ENCODE data around the gene RNF213. TPM values are rescaled to one million over a fixed set of nuclear protein-coding genes. Genes with fewer than 3 reads are reported as not detected.

RNF213 gene
- total RNA-seq, 1 experiment from 2014 or later = 70.5 TPM

DNA sequence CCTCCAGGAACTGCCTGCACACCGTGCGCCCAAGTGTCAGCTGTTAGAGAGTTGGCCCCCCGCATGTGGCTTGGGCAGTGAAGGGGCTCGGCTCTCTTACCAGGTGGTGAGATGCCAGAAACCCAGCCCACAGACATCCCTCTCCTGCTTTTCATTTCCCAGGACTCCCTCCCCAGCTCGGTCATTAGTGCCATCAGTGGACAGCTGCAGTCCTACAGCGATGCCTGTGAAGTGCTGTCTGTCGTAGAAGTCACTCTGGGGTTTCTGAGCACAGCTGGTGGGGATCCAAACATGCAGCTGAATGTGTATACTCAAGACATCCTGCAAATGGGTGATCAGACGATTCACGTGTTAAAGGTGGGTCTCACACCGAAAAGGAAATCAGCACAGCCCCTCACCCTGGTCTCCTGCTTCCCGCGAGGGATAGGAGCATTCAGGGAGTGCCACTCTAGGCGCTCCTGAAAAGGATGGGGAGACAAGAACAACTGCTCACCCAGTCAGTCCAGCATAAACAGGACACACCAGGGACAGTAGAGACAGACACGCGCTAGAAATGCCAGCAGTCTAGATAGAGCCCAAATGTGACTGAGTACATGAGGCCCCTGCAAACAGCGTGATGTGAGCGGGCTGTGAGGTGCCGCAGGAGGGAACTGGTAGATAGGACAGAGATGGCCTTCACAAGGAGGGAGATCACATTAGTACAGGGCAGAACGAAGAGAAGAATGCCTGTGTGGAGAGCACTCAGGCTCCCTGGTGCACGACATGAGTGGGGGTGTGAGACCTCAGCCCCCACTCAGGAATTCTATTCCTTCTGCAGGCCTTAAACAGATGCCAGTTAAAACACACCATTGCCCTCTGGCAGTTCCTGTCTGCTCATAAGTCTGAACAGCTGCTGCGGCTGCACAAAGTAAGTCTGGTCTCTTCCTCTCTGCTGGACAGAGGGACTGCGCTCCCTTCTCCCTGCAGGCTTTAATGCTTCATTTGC, 128.7 kb downstream of the RNF213 start:
- ATAC-seq = no peak
- H3K27ac Mint-ChIP-seq = no peak overlapping the region; the same call in 1 of the 2 replicates

More for the DNA sequence above, 128.7 kb downstream of the RNF213 start:
- H3K4me3 Mint-ChIP-seq = no peak overlapping the region
- no peaks in the 10 kb centered on the region for H3K27me3 Mint-ChIP-seq (ENCODE audit: low read depth)
- DNase-seq (ENCODE audit: low spot score) = no peak
- POLR2A ChIA-PET = no interaction called here
- no peak for TF ChIP-seq FOXJ3 (CRISPR knock-in tag; IDR thresholded peaks at IDR 0.05; ENCODE audit: borderline replicate concordance)
- TF ChIP-seq, protein P1, sequence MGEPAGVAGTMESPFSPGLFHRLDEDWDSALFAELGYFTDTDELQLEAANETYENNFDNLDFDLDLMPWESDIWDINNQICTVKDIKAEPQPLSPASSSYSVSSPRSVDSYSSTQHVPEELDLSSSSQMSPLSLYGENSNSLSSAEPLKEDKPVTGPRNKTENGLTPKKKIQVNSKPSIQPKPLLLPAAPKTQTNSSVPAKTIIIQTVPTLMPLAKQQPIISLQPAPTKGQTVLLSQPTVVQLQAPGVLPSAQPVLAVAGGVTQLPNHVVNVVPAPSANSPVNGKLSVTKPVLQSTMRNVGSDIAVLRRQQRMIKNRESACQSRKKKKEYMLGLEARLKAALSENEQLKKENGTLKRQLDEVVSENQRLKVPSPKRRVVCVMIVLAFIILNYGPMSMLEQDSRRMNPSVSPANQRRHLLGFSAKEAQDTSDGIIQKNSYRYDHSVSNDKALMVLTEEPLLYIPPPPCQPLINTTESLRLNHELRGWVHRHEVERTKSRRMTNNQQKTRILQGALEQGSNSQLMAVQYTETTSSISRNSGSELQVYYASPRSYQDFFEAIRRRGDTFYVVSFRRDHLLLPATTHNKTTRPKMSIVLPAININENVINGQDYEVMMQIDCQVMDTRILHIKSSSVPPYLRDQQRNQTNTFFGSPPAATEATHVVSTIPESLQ (CRISPR knock-in tag; IDR thresholded peaks at IDR 0.05) = no peak
- no peak for TF ChIP-seq MYBL2 (CRISPR knock-in tag; IDR thresholded peaks at IDR 0.05)
- no peak for TF ChIP-seq FOXK1 (CRISPR knock-in tag; IDR thresholded peaks at IDR 0.05)
- no peak for TF ChIP-seq PRRX2 (CRISPR knock-in tag; IDR thresholded peaks at IDR 0.05)
- TF ChIP-seq, protein P2, sequence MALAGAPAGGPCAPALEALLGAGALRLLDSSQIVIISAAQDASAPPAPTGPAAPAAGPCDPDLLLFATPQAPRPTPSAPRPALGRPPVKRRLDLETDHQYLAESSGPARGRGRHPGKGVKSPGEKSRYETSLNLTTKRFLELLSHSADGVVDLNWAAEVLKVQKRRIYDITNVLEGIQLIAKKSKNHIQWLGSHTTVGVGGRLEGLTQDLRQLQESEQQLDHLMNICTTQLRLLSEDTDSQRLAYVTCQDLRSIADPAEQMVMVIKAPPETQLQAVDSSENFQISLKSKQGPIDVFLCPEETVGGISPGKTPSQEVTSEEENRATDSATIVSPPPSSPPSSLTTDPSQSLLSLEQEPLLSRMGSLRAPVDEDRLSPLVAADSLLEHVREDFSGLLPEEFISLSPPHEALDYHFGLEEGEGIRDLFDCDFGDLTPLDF (CRISPR knock-in tag; IDR thresholded peaks at IDR 0.05) = no peak
- no peak for TF ChIP-seq ESRRA (CRISPR knock-in tag; IDR thresholded peaks at IDR 0.05; ENCODE audit: borderline replicate concordance)
- no peak for TF ChIP-seq GABPB1 (CRISPR knock-in tag; IDR thresholded peaks at IDR 0.05)
- TF ChIP-seq, protein P3, sequence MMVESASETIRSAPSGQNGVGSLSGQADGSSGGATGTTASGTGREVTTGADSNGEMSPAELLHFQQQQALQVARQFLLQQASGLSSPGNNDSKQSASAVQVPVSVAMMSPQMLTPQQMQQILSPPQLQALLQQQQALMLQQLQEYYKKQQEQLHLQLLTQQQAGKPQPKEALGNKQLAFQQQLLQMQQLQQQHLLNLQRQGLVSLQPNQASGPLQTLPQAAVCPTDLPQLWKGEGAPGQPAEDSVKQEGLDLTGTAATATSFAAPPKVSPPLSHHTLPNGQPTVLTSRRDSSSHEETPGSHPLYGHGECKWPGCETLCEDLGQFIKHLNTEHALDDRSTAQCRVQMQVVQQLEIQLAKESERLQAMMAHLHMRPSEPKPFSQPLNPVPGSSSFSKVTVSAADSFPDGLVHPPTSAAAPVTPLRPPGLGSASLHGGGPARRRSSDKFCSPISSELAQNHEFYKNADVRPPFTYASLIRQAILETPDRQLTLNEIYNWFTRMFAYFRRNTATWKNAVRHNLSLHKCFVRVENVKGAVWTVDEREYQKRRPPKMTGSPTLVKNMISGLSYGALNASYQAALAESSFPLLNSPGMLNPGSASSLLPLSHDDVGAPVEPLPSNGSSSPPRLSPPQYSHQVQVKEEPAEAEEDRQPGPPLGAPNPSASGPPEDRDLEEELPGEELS (CRISPR knock-in tag; IDR thresholded peaks at IDR 0.05) = no peak
- TF ChIP-seq, protein P4, sequence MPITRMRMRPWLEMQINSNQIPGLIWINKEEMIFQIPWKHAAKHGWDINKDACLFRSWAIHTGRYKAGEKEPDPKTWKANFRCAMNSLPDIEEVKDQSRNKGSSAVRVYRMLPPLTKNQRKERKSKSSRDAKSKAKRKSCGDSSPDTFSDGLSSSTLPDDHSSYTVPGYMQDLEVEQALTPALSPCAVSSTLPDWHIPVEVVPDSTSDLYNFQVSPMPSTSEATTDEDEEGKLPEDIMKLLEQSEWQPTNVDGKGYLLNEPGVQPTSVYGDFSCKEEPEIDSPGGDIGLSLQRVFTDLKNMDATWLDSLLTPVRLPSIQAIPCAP (CRISPR knock-in tag; IDR thresholded peaks at IDR 0.05) = no peak
- TF ChIP-seq, protein P5, sequence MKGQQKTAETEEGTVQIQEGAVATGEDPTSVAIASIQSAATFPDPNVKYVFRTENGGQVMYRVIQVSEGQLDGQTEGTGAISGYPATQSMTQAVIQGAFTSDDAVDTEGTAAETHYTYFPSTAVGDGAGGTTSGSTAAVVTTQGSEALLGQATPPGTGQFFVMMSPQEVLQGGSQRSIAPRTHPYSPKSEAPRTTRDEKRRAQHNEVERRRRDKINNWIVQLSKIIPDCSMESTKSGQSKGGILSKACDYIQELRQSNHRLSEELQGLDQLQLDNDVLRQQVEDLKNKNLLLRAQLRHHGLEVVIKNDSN (CRISPR knock-in tag; IDR thresholded peaks at IDR 0.05) = no peak
- no peak for TF ChIP-seq ETV6 (CRISPR knock-in tag; IDR thresholded peaks at IDR 0.05)
- TF ChIP-seq ZNF416 (CRISPR knock-in tag; IDR thresholded peaks at IDR 0.05) = no peak
- TF ChIP-seq, protein P6, sequence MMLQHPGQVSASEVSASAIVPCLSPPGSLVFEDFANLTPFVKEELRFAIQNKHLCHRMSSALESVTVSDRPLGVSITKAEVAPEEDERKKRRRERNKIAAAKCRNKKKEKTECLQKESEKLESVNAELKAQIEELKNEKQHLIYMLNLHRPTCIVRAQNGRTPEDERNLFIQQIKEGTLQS (CRISPR knock-in tag; conservative IDR thresholded peaks at IDR 0.05) = no peak
- no peak for TF ChIP-seq JUN (CRISPR knock-in tag; IDR thresholded peaks at IDR 0.05)
- no peak for TF ChIP-seq ZNF138 (CRISPR knock-in tag; conservative IDR thresholded peaks at IDR 0.05)
- no peak for TF ChIP-seq TP53 (CRISPR knock-in tag; IDR thresholded peaks at IDR 0.05)
- TF ChIP-seq NR2C2 (CRISPR knock-in tag; IDR thresholded peaks at IDR 0.05) = no peak
- TF ChIP-seq, protein P7, sequence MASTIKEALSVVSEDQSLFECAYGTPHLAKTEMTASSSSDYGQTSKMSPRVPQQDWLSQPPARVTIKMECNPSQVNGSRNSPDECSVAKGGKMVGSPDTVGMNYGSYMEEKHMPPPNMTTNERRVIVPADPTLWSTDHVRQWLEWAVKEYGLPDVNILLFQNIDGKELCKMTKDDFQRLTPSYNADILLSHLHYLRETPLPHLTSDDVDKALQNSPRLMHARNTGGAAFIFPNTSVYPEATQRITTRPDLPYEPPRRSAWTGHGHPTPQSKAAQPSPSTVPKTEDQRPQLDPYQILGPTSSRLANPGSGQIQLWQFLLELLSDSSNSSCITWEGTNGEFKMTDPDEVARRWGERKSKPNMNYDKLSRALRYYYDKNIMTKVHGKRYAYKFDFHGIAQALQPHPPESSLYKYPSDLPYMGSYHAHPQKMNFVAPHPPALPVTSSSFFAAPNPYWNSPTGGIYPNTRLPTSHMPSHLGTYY (CRISPR knock-in tag; IDR thresholded peaks at IDR 0.05) = no peak
- H3K9me3 Mint-ChIP-seq = no peaks in the 10 kb centered on the region
- H3K4me1 Mint-ChIP-seq = no peaks in the 10 kb centered on the region
- CTCF ChIA-PET = no interaction called here
- peaks cover 63% of the 10 kb centered on the region for H3K36me3 Mint-ChIP-seq

All from WTC11 (cell line).